ENCODE measurements around the gene MRPL37.
"Not testable (repeated sequence)": the region's sequence is repeated elsewhere in the genome, so short reads cannot be mapped to it uniquely, and the experiment has no call there.

MRPL37 gene

DNA sequence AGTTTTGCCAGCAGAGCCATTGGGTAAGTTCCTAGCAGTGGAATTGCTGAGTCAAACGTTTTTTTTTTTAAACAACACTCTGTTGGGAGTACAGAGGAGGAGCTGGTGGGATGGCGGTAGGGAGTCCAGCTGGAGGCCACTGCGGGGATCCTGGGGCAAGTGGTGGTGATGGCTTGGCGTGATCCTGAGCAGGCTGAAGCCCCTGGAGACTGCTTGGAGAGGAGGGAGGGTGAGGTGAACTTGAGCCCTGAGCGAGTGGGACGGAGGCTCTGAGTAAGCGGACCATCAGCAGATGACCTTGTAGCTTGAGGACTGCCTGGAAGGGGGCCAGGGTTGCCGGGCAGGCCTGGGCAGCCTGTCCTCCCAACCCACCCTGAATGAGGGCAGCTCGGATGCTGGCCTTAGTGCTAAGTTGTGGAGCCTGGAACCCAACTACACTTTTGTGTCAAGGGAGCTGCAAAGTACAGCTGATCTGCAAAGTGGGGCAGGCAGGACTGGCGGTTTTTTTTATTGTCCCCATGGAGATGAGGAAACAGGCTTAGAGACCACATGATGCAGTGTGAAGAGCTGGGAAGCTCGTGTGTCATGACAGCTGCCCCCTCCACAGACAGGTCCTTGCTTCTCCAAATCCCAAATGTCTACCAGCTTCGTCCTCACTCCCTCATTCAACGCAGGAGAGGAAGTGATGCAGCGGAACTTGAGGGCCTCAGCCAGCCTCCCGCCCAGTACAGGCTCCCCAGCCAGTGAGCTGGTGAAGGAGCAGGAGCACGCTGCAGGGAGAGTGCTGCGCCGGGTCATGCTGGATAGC is 20.2 kb downstream of the MRPL37 start:
- DNase-seq = no peak

GRCh38 chr1:54221113-54221834 is 21.3 kb downstream of the MRPL37 start:
- DNase-seq = no peak

DNA sequence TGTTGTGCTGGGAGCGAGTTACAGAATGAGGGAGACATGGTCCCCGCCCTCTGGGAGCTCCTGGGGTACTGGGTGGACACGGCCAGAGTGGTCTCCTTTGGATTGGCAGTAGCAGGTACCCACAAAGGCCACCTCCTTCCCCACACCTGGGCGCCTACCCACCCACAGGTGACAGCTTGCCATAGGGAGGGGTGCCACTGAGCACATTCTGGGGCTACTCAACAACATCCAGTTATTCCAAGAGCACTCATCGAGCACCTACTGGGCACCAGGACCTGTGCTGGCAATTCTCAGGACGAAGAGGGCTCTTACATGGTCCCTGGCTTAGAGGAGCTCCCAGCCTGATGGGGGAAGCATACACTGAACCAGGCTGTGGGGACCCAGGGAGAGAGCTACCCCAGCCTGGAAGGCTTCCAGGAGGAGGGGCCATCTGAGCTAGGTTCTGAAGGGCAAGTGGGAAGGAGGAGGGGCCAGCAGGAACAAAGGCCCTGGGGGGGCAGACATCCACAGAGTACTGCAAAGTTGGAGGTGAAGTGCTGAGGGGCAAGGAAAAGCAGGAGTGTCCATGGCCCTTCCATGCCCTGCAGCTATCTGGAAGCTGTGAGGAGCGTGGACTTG is 22.0 kb downstream of the MRPL37 start:
- no peak for DNase-seq

- no peak for DNase-seq
These were observed 22.7 kb downstream of the MRPL37 start for GRCh38 chr1:54222711-54223110.

- DNase-seq = no peak
These were observed 23.7 kb downstream of the MRPL37 start for GRCh38 chr1:54223441-54224202.

- DNase-seq = no peak
These were observed 24.3 kb downstream of the MRPL37 start for GRCh38 chr1:54224233-54224632.

GRCh38 chr1:54225378-54225777 is 25.4 kb downstream of the MRPL37 start:
- no peak for DNase-seq

DNA sequence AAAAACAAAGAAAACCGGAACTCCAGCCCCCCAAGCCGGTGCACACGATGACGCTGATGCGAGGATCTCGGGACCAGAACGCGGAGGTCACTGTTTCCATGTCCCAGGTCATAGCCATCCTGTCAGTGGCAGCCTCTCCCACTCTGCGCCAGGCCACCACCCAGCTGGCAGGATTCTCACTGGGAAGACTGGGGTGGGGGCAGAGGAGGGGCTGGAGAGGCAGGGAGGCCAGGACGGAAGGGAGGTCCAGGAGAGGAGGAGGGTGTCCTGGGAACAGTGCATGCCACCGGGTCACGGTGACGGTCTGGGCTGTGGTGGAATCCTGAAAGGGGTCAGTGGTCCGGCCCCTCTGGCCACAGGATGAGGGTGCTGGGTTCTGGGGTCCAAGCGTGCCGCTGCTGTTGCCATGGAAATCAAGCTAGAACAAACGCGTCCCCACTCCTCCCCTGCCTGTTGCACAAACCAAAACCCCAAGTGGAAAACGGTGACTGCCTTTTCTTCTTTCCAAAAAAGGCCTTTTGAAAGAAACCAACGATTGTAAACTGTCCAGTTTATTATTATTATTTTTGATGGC is 26.1 kb downstream of the MRPL37 start:
- no peak for DNase-seq

- no peak for DNase-seq
These were observed 27.2 kb downstream of the MRPL37 start for GRCh38 chr1:54227091-54227602.

- no peak for DNase-seq
These were observed 27.9 kb downstream of the MRPL37 start for GRCh38 chr1:54227891-54228310.

DNA sequence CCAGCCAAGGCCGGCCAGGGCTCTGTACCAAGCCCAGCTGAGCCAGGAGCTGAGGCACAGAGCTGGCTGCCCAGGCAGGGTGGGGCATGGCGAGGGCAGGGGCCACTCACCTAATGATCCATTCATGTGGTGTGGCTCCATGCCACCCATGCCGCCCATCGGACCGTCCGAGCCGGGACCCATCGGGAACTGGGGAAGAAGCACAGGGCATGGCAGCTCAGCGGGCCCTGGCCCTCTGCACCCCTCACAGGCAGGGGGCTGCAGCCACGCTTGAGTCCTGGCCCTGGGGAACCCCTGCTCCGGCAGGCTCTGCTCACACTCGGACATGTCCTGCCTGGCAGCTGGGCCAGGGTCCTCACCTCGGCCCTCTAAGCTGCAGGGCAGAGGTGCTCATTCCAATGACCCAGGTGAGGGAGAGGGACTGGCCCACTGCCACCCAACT is 28.7 kb downstream of the MRPL37 start:
- DNase-seq = no peak

- no peak for DNase-seq
These were observed 29.4 kb downstream of the MRPL37 start for GRCh38 chr1:54229281-54229891.

DNA sequence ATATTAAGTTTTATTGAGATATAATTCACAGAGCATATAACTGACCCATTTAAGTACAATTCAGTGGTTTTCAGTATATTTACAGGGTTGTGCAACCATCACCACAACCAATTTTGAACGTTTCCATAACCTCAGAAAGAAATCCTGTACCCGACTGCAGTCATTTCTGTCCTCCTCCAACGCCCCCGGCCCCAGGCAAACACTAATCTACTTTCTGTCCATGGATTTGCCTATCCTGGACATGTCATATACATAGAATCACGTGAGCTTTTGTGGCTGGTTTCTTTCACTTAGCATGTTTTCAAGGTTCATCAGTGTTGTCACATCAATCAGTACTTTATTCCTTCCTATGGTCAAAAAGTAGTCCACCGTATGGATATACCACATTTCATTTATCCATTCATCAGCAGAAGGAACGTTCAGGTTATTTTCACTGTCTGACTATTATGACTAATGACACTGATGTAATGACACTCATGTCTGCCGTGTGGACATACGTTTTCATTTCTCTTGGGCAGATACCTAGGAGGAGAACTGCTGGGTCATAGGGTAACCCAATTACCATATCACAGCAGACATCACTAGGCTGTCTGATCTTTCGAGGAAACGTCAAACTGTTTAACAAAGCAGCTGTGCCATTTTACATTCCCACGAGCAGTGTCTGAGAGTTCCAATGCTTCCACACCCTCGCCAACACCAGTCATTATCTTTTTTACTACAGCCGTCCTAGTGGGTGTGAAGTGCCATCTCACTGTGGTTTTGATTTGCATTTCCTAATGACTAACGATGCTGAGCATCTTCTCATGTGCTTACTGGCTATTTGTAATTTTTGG is 30.8 kb downstream of the MRPL37 start:
- DNase-seq = no peak

GRCh38 chr1:54233196-54233595 is 33.2 kb downstream of the MRPL37 start:
- DNase-seq = not testable (repeated sequence)

GRCh38 chr1:54234284-54234683 is 34.3 kb downstream of the MRPL37 start:
- DNase-seq = no peak

DNA sequence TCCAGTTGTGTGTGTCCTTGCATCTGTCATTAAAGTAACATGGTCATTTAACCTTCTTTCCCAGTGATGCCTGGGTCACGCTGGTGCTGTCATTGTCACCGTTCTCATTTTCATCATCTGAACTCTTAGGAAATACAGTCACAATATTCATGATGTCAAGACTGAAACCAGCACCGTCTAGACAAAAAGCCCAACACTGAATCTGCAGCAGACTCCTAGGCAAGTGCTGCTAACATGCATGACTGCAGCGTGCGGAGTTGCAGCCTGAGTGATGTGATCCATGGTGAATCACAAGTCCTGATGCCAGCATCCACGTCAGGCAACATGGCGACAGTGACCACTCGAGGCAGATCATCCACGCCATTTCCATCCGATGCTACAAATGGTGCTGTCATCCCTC is 37.6 kb downstream of the MRPL37 start:
- DNase-seq = no peak

- DNase-seq = no peak
These were observed 38.5 kb downstream of the MRPL37 start for GRCh38 chr1:54238353-54239034.

GRCh38 chr1:54239035-54239383 is 39.0 kb downstream of the MRPL37 start:
- DNase-seq = no peak

- no peak for DNase-seq
These were observed 39.7 kb downstream of the MRPL37 start for GRCh38 chr1:54239631-54240031.

DNA sequence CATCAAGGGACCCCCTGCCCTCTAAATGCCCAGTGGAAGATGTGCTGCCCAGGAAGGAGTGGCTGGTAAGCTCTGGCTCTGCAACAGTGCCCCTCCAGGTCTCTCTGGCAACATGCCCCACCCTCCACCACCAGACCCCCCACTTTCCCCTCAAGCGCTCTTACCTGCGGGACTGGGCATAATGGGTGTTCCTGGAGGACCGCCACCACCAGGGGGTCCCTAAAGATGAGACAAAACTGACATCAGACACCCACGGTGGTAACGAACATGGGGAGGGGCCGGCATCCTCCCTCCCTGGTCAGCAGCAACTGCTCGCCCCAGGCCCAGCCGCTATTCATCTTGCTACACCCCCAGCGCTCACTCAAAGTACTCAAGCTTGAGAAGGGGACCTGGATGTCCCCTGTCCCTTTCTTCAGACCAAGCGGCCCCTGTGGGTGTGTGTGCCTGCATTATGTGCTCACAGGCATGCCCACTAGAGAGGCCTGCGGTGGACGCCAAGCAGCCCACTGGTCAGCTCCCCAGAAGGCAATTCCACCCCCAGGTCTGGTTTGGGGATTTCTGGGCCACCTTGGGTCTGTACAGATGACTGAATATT is 40.9 kb downstream of the MRPL37 start:
- DNase-seq = no peak
